GM19463 (cell line): ENCODE data around the gene DNTTIP2.
"Not testable (repeated sequence)": the region's sequence is repeated elsewhere in the genome, so short reads cannot be mapped to it uniquely, and the experiment has no call there.

Experiments used
- ATAC-seq: cut with Tn5 transposase; IDR thresholded peaks from one replicate; pipeline ENCODE4 v1.9.1; 2021; ENCODE audit warnings: mild to moderate bottlenecking, moderate library complexity; ENCODE audit not compliant: unreplicated experiment

DNTTIP2 gene, protein sequence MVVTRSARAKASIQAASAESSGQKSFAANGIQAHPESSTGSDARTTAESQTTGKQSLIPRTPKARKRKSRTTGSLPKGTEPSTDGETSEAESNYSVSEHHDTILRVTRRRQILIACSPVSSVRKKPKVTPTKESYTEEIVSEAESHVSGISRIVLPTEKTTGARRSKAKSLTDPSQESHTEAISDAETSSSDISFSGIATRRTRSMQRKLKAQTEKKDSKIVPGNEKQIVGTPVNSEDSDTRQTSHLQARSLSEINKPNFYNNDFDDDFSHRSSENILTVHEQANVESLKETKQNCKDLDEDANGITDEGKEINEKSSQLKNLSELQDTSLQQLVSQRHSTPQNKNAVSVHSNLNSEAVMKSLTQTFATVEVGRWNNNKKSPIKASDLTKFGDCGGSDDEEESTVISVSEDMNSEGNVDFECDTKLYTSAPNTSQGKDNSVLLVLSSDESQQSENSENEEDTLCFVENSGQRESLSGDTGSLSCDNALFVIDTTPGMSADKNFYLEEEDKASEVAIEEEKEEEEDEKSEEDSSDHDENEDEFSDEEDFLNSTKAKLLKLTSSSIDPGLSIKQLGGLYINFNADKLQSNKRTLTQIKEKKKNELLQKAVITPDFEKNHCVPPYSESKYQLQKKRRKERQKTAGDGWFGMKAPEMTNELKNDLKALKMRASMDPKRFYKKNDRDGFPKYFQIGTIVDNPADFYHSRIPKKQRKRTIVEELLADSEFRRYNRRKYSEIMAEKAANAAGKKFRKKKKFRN

GRCh38 chr1:93878889-93879586, at the start of gene DNTTIP2:
Gene DNTTIP2 (minus strand): TSS chr1:93879206. CDS start chr1:93879148, 58 bp downstream.
- ATAC-seq, result peak; percentile 98

DNA sequence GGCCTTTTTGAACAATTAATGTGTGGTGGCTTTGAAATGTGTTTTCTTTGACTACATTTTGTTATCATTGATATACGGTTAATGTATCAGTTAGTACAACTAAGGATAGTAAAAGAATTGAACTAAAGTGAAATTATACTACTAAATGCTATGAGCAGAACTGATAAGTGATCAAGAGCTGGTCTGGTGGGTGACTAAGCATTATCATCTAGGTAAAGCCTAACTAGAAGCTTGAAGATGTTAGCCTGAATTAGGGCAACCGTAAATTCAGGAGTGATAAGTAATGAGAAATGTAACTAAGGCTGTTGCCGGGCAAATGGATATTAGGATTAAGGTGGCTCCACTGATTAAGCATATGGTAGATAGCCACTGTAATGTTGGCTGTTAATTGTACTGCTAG, 46.2 kb upstream of the DNTTIP2 start:
- ATAC-seq, result no peak

GRCh38 chr1:93919780-93920179, 40.8 kb upstream of the DNTTIP2 start:
- ATAC-seq, result no peak

DNA sequence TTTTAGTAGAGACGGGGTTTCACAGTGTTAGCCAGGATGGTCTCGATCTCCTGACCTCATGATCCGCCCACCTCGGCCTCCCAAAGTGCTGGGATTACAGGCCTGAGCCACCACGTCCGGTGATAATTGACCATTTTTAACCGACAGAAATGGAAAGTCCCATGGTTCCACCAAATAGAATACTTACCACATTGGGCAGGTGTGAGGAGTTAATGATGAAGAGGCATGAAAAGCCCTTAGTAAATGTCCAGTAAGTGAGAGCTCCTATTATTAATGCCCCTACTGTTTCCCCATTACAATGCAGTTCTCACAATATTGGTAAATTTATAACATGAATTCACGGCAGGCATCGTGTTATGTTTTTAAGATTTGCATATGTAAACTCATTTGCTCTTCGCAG, 38.3 kb upstream of the DNTTIP2 start:
- ATAC-seq, result no peak

- ATAC-seq, result not testable (repeated sequence)
These were observed 31.9 kb upstream of the DNTTIP2 start for GRCh38 chr1:93910880-93911279.

- ATAC-seq, result no peak
These were observed 31.3 kb upstream of the DNTTIP2 start for GRCh38 chr1:93910305-93910704.

DNA sequence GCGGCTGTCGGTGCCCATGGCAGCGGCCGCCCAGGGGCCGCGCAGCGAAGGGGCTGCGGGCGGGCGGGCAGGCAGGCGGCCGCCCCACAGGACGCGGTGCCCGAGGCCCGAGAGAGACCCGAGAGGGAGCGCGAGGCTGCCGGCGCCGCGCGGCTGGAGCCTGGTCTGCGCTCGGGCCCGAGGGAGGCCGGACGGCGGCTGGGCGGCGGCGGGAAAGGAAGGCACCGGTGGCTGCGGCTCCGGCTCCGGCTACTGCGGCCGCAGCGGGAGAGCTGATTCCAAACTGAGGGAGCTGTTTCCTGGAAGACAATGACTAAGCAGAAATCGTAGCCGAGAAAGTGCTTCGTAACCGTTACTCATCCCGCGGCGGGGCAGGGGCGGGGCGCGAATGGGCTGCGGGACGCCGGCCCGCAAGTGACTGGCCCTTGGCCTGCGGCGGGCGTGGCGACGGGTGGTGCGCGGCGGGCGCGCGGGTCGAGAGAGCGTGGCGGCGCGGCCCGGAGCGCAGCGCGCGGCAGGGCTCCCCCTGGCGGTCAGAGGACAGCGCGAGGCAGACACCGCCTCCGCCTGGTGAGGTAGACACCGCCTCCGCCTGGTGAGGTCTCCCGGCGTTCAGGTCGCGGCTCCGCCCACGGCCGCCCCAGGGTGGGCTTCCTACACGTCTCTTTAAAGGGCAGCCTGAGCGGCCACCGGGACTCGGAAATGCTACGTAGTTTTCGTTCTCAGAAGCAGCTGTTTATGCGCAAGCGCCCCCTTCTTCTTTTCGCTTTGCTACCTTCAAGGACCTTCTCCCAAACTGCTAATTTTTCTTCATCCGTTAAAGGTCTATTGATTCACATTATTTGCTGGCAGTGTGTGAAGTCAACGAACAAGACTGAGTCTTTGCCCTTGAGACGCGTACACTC, 30.4 kb upstream of the DNTTIP2 start, which contains the start of gene GCLM:
TSS of gene GCLM (minus strand) at position 285 of the 905 bp plus-strand sequence. CDS start at position 18, 267 bp downstream.
- ATAC-seq, result peak; percentile 93

DNA sequence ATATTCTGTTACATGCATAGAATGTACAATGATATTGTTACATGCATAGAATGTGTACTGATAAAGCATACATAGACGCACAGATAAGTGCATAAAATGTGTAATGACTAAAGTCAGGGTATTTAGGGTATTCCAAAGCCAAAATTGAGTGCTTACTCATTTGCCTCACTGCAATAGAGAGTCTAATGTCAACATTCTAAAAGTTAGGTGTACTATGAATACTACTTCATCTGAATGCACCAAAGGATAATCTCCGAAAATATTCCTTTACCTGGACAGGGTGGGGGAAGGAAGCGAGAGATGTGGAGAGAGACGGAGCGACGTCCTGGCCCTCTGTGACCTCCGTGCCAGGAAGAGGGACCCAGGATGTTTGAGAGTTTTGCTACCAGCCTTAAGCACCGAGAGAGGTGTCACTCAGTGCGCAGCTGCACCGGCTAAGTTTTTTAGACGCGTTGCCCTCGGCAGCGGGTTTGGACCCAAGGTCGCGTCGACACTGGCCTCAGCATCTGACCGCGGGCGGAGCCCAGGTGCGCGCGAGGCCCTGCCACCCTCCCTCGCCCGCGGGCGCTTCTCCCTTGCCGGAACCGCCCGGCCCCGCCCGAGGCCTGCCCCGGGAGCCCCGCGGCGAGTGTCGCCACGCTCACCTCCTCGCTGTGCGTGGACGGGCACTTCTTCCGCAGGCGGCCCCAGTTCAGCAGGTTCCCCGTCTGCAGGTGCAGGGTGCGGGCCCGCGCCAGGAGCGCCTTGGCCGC, 29.6 kb upstream of the DNTTIP2 start:
- ATAC-seq, result peak; percentile 40

- ATAC-seq, result no peak
These were observed 28.7 kb upstream of the DNTTIP2 start for GRCh38 chr1:93907718-93908117.

GRCh38 chr1:93906480-93906879, 27.5 kb upstream of the DNTTIP2 start:
- no peak for ATAC-seq

GRCh38 chr1:93905734-93906133, 26.7 kb upstream of the DNTTIP2 start:
- no peak for ATAC-seq

DNA sequence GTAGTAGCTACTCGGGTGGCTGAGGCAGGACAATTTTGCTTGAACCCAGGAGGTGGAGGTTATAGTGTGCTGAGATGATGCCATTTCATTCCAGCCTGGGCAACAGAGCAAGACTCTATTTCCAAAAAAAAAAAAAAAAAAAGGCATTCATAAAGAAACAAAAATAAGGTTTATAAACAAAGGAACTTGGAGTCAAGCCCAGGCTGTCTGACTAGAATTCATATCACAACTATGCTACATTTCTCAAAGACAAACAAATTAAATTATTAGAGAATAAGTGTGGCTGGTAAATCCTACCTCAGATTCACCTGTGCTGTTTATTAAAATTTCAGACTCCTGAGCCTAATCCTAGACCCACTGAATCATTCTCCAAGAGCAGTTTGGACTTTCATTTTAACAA, 26.0 kb upstream of the DNTTIP2 start:
- ATAC-seq, result no peak

DNA sequence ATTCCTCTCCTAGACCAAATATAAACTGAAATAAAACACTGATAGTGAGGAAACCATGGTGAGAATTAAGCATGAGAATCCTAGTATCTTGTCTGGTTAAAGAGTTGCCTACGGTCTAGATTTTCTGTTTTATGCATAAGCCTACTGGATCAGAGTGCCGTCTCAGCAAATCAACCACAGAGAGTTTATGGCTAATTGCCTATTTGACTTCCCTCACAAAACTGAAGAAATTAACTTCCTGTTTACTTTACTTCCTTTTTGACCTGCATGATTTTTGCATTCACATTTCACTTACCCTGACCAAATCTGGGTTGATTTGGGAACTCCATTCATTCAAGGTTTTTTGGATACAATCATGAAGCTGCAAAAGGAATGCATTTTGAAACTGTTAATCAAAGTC, 25.2 kb upstream of the DNTTIP2 start:
- no peak for ATAC-seq

GRCh38 chr1:93900723-93901504, 21.9 kb upstream of the DNTTIP2 start:
- no peak for ATAC-seq

- ATAC-seq, result no peak
These were observed 20.7 kb upstream of the DNTTIP2 start for GRCh38 chr1:93899543-93900207.

DNA sequence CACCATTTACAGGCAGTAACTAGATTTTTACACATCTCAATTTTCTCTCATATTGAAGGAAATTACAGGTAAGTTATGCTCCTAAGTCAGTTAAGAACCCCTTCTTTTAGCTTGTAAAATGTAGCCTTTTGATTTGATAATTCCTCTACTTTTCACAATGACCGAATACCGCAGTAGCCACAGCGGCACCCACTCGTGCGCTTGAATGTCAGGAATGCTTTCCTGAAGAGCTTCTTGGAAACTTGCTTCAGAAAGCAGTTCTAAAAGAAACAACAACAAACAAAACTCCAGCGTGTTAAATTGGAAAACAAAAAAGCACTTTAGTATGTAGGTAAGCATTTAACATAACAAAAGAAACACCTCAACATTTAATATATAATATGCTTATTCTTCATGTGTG, 9.9 kb upstream of the DNTTIP2 start:
- no peak for ATAC-seq

DNA sequence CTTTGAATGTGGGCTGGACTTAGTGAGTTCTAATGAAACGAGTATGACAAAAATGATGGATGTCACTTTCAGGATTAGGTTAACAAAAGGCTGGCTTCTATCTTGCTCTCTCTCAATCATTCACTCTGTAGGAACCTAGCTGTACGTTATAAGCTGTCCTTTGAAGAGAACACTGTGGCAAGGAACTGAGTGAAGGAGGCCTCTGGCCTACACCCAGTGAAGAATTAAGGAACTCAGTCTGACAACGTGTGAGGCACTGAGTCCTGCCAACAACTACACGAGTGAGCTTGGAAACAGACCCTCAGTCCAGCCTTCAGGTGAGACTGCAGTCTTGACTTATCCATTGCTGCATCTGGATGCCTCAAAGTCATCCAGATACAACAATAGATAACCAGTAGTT, 3.3 kb upstream of the DNTTIP2 start:
- no peak for ATAC-seq

GRCh38 chr1:93880731-93881130, 1.7 kb upstream of the DNTTIP2 start:
- ATAC-seq, result no peak
